GOT3 (cell line): ENCODE results near the gene MTARC1.

Source experiments
- DNase-seq: peaks from one replicate; lab custom pipeline; 2025; ENCODE audit warnings: mixed read lengths; lab: John Stamatoyannopoulos, UW

Gene MTARC1

GRCh38 chr1:220807726-220808125 lies 21.0 kb downstream of the MTARC1 start:
- no peak for DNase-seq

GRCh38 chr1:220808345-220809186 lies 21.9 kb downstream of the MTARC1 start:
- no peak for DNase-seq

GRCh38 chr1:220809187-220809550 lies 22.5 kb downstream of the MTARC1 start:
- DNase-seq: no peak

- no peak for DNase-seq
Observed at GRCh38 chr1:220809704-220810103, 23.0 kb downstream of the MTARC1 start.

DNA sequence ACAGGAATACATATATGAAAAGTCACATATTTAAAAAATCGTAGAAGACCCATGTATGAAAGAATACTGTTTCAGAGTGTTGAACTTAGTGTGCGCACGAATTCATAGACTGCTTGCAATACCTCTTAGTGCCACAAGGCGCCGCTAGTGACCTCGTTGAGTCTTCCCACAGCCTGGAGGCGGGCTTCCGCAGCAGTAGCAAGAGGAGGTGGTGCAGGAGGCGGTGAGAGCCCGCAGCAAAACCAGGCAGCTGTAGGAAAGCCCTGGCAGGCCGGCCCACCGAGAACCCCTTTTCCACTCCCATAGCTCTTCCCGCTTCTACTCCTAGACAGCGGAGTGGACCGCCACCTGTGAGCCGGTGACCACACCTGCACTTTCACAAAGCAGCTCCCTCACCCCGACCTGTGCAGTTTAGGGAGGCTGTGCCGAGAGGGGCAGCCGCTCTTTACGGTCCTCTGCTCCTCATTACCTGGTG lies 23.5 kb downstream of the MTARC1 start:
- DNase-seq: no peak

DNA sequence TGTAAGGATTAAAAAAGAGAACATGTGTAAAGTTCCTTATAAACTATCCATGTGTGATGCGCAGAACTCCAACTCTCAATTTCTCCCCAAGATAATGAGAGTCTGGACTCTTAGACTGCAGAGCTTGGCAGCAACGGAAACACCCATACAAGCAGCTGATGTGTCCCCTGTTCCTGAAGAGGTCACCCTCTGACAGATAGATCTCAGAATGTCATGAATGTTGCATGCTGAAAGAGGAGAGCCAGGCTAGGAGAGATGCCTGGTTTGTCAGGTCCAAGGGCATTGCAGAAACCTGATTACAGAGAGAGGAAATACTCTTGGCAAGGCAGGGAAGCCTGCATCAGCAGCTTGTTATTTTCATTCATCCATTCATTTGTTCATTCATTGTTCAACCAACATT lies 24.2 kb downstream of the MTARC1 start:
- no peak for DNase-seq

DNA sequence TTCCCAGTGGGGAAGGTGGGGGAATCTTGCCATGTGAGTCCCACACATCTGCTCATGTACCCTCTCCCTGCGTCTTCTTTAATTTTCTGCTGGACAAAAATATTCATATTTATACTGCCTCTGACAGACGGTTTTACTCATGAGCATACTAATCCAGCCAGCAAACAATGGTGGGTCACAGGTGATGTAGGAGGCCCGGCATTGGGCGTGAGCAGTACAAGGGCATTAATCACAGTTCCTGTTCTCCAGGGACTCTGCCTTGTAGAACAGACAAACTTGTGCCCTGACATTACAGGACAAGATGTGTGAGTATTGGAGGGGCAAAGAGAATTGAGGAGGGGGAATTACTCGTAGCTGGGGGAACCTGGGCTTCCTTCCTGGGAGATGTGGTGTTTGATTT lies 25.0 kb downstream of the MTARC1 start:
- DNase-seq: no peak

DNA sequence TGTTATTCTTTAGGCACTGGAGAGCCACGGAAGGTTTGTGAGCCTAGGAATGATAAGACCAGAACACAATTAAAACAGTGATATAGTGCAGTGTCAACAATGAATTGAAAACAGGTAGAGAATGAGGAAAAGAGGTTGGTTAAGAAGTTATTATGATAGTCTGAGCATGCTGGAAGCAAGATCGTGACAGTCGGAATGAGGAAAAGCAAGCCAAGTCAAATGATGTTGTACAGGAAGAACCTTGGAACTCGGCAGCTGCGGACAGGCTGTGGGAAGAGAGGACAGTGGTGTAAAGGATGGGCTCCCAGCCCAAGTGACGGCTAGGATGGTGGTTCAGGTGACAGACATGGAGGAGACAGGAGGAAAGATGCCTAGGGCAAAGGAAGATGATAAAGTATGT lies 25.6 kb downstream of the MTARC1 start:
- no peak for DNase-seq

DNA sequence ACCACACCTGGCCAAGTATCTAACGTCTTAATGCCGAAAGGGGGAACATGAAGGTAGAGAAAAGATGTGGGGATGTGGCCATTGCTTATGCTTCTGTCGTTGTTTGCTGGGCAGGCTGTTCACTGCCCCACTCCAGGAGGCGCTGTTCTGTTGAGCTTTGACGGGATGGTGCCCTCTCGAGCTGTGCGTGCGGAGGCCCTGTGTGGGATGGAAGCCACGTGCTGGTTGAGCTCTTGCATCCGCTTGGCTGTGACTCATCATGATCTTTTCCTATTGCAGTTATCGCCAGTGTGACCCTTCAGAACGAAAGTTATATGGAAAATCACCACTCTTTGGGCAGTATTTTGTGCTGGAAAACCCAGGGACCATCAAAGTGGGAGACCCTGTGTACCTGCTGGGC lies 26.3 kb downstream of the MTARC1 start:
- DNase-seq: no peak

- DNase-seq: no peak
Observed at GRCh38 chr1:220815409-220815808, 28.7 kb downstream of the MTARC1 start.

DNA sequence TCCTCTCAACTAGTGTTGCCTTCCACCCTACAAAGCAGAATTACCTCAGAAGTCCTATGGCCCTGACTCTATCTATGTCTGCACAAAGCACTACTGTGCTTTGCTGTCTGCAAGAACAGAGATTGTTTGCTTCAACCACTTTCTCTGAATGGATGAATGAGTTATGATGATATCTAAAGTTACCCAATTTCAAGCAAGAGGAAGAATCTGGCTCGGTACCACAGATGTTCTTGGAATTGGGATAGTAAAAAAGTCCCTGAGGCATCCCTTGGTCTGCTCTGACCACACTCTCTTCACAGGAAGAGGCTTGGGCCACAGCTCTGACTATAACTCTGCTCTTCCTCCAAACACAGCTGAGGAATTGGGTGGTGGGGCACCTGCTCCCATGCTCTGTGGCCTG lies 31.2 kb downstream of the MTARC1 start:
- DNase-seq: no peak

GRCh38 chr1:220818421-220819173 lies 31.9 kb downstream of the MTARC1 start:
- DNase-seq: no peak

GRCh38 chr1:220819467-220820026 lies 32.8 kb downstream of the MTARC1 start:
- no peak for DNase-seq

DNA sequence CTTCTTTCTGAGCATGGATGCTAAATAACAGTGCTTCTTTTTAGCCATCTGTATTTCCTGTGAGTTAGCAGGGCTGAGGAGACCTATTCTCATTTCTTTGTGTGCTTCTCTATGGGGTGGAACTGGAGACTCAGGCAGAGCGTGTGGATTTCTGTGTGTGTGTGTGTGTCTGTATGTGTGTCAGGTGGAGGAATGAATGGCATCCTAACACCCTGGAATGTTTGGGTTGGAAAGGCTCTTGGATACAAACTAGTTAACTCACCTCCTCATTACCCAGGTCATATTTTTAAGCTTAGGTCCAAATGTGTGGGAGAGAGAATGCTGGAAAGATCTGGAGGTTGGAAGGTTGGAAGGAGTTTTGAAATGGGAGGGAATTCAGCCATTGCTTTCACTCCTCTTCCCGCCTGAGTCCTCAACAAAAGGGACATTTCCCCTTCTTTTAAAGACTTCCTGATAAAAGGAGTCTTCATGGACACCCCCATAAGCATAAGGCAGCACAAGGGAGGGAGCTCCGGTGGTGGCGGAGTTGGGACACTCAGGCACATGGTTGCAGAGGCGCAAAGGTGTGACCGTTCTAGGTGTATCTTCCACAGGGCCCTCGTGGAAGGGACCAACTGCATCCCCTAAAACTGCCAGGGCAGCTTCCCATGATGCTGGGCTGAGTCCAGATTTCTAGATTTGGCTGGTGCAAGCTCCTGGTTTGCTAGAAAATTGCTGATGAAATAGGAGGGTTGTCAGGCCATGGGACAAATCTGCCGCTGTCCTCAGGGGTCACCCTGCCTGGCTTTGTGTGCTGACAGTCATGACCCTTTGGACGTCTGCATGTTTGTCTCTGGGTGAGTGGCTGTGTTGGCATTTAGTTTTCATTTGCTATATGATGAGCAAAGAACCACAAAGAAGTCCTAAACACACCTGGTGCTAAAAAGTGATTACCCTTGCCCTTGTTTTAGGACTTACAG lies 37.6 kb downstream of the MTARC1 start:
- DNase-seq: no peak

DNA sequence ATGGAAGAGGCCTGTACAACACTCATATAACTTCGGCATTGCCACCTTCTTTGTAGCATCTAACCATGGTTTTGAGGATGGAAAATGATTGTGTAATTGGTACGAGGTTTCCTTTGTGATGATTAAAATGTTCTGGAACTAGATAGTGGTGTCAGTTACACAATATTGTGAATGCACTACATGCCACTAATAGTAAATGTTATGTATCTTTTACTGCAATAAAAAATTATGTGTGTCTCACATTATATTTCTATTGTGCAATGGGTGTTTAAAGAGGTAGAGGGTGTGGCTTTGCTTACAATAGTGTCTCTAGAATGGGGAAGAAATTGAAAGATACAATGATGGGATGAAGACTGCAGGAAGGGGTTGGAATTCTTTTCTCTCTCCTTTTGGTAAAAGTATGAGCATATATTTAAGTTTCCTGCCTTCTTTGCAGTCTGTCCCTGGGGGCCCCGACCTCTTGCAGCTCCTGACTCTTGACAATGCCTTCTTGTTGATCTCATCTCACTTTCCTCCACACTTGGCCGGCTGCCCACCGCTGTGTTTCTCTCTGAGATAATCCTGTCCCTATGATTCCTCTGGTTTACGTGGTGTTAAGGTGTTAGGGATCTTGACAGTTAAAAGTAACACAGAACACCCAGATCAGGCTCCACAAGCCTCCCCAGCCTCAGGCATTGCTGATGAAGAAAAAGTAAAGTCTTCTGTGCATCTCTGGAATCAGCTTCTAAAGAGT lies 39.3 kb downstream of the MTARC1 start:
- no peak for DNase-seq

DNA sequence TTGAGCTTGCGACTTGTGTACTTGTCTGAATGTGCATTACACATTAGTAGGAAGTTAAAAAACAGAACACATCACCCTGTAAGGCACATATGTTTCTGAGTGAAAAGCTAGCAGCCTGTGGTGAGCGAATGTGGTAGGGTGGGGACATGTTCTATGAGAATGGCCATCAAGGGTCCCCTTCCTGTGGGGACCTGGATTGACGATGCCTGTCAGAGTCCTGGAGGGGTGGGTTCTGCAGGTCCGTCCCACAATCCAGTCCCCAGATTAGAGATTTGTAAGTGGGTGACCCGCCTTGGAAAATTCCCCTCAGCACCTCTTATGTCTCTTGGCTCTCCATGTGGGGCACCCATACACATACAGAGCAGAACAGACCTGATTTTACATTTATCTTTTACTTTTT lies 40.0 kb downstream of the MTARC1 start:
- DNase-seq: no peak

DNA sequence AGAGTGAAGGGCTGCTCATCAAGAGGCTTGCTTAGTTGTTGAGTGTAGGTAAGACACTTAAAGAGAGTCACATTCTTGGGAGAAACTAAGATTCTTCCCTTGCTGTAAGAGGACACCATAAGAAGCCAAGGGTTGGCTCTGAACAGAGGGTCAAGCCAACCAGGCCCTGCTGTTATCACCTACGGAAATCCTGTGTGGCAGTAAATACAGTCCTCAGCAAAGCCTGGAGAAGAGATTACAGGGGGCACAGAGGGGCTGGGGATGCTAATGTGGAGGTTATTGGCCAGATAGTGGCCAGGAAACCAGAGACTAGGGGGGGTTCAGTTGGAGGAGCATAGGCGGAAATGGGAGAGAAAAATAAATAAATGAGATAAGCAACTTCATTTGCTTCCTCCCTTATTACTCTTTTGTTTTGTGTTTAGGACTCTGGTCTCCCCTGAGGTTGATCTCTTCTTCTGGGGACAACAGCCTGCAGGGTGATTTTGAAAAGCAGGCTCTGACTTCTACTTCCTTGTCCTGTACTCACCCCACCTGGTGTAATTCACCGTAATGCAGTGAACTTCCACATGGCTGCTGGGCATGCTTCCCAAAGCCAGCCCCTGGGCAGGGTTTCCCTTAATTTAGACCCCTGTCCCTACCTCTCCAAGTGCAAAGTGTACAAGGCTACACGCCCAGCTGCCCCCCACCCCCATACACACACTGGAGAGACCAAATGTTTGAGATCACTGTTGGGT lies 40.9 kb downstream of the MTARC1 start:
- no peak for DNase-seq

GRCh38 chr1:220828179-220828490 lies 41.4 kb downstream of the MTARC1 start:
- no peak for DNase-seq

DNA sequence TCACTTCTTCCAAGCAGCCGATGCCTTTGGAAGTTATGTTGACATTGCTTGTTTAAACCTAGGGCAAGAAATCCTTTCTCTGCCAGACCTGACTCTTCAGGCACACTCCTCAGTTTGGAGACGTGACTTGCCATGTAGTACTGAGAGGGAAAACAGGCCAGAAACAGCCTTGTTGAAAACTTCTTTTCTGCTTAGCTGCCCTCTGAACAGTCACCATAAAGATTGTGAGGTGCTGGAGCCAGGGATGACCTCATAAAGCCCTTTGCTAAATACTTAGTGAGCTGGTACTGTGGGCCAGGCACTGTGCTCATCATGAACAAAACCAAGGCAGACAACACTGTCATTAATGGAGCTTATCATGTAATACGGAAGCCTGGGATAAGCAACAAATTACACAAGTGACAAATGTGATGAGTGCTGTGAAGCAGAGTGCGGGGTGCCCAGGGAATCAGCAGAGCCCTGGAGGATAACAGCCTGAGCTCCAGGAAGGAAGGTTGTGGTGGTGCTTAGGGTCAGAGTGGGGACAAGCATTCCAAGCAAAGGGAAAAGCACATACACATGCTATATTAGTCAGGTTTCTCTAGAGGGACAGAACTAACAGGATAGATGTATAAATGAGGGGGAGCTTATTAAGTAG lies 42.4 kb downstream of the MTARC1 start:
- DNase-seq: no peak

- DNase-seq: no peak
Observed at GRCh38 chr1:220833436-220833835, 46.7 kb downstream of the MTARC1 start.
